ENCODE measurements around the gene MEGF11.

The MEGF11 gene

DNA sequence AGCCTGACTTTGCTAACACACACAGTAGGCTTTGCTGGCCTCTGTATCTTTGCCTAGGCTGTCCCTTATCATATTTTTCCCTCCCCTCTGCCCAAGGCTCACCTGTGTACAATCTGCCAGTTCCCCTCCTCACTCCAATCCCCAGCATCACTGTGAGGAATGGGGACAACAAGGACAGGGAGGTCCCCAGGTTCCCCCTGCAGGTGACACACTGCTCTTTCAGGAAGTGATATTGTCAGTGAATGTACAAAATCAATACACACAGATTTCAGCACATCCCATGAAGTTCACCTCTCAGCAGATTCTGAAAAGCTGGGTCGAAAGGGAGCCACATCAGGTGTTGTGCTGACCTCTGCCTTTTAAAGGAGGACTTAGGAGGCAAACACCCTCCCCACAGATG lies 206.8 kb downstream of the MEGF11 start:
- Histone ChIP-seq H3K27ac (no peak overlapping the region), H3K4me3 (no peak overlapping the region)

DNA sequence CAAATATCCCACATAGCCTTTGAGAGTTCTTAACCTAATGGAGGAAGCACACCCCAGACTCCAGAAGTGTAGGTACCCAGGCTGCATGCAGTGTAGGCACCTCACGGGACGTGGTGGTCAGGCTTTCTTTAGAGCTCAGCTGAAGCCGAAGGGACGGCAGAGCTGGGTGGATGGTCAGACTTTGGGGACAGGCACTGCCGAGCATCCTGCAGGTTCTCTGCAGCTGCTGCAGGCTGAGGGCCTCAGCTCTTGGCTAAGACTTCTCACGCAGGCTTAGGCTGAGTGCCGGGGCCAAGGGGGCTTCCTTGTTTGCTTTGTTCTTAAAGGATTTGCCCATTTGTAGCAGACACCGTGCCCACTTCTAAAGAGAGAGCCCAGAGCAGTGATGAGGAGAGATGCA lies 207.2 kb downstream of the MEGF11 start:
- Histone ChIP-seq H3K4me3 (no peak overlapping the region), H3K27ac (no peak overlapping the region)

DNA sequence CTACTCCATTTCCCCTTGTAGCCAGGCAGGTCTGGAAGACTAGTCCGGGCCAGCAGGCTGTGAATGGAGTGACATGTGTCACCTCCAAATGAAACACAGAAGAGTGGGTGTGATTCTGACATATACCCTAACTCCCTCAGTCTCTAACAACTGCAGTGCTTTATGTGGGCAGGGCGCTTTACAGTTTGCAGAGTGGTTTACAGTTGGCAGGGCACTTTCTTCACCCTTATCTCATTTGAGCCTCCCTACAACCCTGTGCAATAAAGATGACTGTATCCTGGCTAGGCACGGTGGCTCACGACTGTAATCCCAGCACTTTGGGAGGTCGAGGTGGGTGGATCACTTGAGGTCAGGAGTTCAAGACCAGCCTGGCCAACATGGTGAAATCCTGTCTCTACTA lies 208.0 kb downstream of the MEGF11 start:
- Histone ChIP-seq H3K4me3 (no peak overlapping the region), H3K27ac (no peak overlapping the region)

DNA sequence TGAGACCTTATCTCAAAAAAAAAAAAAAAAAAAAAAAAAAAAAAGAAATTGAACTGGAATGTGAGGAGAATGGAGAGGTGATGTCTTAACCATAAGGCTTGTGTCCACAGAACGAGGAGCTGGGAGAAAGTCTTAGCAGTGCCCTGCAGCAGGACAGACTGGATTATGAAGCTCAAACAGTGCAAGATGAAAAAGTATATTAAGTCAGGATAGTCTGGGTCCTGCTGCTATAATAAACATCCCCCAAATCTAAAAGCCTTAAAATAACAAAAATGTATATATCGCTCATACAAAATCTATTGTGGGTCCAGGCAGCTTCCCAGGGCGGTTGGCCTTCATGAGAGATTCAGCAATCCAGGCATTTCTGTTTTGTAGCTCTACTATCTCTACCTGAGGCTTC lies 208.7 kb downstream of the MEGF11 start:
- no peak overlapping the region for H3K27ac ChIP-seq
- no peak overlapping the region for H3K4me3 ChIP-seq

DNA sequence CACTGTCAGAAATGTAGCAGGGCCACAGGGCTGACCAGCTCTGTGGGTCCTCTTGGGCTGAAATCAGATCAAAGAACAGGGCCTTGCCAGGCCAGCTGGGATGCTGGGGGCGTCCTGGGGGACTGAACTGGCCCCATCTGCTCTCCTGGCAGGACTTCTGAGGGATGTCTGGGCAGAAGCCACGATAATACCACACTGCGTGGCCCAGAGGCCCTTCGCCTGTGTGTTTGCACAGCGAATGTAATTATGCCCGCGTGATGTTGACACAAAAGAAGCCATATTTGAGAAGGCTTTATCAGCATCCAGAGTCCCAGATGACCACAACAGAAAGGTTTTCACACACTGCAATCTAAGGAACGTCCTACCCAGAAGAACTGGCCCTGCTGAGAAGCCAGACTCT lies 210.3 kb downstream of the MEGF11 start:
- Histone ChIP-seq H3K27ac (no peak overlapping the region), H3K4me3 (no peak overlapping the region)

DNA sequence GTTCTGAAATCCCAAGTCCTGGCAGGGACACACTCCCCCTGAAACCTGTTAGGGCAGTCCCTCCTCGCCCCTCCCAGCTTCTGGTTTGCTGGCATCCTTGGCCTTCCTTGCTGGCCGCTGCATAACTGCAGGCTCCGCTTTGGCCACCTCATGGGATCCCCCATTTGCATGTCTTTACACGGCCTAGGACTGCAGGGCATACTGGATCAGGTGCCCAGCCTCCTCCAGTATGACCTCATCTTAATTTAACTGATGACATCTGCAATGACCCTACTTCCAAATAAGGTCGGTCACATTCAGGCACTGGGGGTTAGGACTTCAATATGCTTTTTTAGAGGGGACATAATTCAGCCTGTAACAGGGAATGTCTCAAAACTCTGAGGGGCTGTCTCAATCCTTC lies 210.9 kb downstream of the MEGF11 start:
- no peak overlapping the region for H3K4me3 ChIP-seq
- H3K27ac ChIP-seq: no peak overlapping the region

DNA sequence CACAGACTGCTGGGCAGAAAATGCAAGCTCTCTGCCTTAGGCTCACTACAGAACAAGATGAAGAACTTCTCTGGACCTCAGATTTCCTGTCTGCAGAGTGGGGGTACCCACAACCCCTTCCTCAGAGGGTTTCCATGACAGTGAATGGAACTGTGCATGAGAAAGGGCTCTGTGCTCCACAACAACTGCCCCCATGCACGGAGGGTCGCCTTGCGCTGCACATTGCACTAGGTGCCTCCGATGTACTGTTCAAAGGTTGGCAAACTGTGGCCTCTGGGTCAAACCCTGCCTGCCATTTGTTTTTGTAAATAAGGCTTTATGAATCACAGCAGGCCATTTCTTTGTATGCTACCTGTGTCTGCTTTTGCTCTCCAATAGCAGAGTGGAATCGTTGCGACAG lies 212.3 kb downstream of the MEGF11 start:
- no peak overlapping the region for H3K4me3 ChIP-seq
- no peak overlapping the region for H3K27ac ChIP-seq

DNA sequence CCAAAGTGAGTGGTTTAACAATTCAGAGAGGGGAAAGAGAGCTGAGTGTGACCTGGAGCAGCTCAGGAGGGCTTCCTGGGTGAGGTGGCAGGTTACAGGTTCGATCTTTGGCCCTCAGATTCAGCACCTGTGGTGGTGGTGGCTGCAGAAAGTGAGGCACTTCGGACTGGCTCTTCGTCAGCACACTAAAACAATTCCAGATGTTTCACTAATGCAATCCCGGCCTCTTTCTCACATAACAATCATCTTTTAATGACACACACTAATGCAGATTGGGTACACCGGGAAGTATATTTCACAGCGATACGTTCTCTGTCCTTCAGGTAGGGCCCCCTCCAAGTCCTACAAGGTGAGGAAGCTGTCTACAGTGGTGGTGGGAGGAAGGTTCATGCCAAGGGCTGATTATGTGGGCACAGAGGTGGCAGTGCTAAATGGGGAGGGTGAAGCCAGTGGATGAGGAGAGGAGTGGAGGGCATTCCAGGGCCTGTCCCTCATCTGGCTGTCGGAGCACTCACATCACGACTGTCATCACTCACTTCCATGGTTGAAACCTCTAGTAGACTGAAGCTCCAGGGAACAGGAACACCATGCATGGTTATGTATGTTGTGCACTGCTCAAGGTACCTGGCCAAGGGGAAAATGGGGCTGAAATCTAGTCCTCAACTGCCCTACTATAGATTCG lies 213.2 kb downstream of the MEGF11 start:
- Histone ChIP-seq H3K4me3 (no peak overlapping the region), H3K27ac (no peak overlapping the region)

DNA sequence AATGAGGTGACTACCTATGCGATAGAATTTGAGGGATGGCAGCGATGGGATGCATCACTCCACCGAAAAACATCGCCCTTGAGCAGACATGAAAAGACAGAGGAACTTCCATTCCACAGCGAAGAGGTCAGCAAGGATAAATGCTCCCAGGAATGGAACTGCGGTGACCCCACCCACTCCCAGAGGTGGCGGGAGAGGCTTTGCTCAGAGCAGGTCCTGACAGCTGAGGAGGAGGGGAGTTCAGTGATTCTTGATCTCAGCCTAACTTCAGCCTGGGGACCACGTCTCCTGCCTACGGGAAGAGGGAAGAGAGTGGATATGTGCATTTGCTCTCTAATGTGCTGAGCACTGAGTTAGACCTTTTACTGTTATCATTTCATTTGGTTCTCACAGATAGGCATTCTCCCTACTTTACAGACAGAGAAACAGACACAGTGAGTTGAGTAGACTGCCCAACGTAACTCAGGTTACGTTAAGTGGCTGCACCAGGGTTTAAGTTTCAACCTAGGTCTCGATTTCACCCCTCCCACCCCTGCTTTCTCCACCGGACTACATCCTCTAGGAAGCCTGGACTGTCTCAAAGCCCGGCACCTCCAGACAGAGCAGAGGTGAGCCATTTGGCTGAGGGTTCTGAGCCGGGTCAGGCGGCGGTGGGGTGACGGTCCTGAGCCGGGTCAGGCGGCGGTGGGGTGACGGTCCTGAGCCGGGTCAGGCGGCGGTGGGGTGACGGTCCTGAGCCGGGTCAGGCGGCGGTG lies 214.3 kb downstream of the MEGF11 start:
- Histone ChIP-seq H3K4me3 (no peak overlapping the region), H3K27ac (no peak overlapping the region)

DNA sequence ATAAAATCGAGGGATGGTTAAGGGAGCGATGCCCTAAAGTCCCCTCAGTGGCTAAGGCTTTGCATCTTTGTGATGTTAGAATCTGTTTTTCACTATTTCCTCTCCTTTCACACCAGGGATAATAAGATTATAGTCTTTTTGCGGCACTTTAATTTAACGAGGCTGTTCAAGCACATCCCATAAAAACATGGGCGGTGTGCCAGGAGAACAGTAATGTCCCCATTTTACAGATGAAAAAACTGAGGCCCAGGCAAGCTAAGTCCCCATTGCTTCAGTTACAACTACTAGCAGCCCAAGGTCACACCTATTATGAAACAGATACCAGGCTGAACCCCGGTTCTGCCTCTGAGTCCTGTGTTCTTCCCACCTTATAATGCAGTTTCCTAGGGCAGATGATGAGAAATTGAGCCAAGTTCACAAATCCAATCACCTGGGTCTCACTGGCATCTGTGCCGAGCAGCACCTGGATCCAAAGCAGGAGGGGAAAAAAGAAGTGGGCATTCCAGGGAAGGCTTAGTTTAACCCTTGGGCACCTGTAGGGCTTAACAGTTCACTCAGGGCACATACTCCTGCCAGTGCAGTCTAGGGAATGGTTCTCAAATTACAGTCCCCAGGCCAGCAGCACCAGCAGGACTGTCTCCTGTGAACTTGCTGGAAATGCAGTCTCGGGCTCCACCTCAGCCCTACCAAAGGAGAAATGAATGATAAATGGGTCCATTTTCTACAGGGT lies 215.0 kb downstream of the MEGF11 start:
- H3K4me3 ChIP-seq: no peak overlapping the region

DNA sequence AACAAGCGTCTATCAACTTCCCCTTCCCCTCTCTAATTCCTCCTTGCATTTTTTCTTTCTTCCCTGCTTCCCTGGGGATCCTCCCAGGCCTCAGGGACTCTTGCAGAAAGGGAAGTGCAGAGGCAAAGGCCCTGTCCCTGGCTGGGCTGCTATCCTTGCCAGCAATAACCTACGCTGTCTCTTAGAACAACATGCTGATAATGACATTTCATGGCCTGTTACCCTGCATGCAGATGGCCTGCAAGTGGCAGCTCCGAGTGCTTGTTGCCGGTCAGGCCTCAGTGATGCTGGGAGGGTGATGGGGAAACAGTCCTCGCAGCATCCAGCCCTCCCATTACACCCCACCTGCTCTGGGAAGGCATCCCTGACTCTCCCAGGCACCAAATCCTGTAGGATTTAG lies 216.7 kb downstream of the MEGF11 start:
- no peak overlapping the region for H3K4me3 ChIP-seq
- H3K27ac ChIP-seq: no peak overlapping the region

More for the DNA sequence above, 215.0 kb downstream of the MEGF11 start:
- H3K27ac ChIP-seq: no peak overlapping the region

DNA sequence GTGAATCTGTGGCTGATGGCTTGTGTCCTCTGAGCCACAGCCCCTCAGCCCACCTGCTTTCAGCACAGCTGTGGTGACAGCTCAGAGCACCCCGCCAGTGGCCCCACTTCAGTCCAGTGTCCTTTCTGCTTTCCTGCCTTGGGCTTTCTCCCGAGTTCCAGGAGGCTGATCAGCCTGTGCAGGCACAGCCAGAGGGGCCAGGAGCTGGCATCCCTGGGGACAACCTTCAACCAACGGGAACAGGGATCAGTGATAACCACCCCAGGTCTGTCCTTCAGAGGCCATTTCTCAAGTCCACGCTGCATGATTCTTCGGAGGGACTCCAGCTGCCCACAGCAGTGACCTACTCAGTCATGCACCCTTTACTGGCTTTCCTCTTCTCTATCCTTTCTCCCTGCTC lies 217.6 kb downstream of the MEGF11 start:
- H3K27ac ChIP-seq: no peak overlapping the region
- no peak overlapping the region for H3K4me3 ChIP-seq

DNA sequence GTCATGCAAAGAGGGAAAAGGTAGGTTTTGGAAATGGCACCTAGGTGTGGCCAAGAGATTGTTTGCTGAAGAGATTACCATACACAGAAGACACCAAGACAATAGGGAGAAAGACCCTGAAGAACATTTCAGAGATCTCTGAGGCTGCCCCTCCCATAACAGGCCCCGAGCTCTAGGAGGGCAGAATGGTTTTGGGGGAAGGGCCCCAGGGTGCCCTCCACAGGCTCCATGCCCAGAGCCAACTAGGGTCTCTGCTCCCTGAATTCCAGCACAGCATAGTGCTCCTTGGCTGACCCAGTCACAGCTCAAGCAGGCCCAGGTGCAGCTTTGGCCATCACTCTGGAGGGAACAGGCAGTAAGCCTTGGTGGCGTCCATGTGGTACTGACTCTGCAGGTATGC lies 220.4 kb downstream of the MEGF11 start:
- Histone ChIP-seq H3K4me3 (no peak overlapping the region), H3K27ac (no peak overlapping the region)

DNA sequence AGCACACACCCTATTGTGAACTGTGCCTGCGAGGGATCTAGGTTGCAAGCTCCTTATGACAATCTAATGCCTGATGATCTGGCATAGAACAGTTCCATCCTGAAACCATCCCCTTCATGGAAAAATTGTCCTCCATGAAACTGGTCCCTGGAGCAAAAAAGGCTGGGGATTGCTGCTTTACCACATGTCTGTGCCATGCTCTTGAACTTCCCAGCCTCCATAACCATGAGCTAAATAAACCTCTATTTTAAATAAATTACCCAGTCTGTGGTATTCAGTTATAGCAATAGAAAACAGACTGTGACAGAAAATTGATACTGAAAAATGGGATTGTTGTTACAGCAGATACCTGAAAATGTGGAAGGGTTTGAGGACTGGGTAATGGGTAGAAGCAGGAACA lies 221.5 kb downstream of the MEGF11 start:
- Histone ChIP-seq H3K4me3 (no peak overlapping the region), H3K27ac (no peak overlapping the region)

DNA sequence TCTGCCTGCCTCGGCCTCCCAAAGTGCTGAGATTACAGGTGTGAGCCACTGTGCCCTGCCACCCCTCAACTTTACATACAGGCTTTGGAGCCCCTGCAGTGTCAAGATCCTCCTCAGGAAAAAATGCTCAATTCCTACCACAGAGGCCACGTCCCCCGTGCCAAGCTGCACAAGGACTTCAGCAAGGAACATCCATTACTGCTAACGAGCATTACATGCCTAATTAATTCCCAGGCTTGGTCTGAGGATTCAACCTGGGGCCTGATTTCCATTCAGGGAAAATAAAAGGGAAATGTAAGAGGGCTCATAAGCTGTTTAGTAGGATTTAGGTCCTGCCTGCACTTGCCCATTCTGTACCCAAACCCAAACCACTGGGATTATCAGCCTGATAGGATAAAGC lies 222.9 kb downstream of the MEGF11 start:
- Histone ChIP-seq H3K4me3 (no peak overlapping the region), H3K27ac (no peak overlapping the region)

DNA sequence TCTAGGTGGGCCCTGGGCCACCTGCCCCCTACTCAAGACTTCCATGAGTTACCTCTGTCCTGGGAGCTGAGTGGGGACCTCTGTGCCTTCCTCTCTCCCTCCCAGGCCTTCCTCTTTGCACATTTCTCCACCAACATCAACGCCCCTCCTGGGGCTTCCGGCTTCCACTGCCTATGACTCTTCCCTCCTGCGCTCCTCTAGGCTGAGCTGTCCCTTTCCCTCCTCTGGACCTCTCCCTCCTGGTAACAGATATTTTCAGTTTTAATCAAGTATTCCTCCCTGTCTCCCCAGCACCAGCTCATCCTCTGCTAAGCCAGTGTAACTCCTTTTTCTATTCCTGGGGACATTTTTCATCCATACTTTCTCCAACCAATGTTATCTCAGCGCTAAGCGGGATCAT lies 223.9 kb downstream of the MEGF11 start:
- no peak overlapping the region for H3K4me3 ChIP-seq
- H3K27ac ChIP-seq: no peak overlapping the region

DNA sequence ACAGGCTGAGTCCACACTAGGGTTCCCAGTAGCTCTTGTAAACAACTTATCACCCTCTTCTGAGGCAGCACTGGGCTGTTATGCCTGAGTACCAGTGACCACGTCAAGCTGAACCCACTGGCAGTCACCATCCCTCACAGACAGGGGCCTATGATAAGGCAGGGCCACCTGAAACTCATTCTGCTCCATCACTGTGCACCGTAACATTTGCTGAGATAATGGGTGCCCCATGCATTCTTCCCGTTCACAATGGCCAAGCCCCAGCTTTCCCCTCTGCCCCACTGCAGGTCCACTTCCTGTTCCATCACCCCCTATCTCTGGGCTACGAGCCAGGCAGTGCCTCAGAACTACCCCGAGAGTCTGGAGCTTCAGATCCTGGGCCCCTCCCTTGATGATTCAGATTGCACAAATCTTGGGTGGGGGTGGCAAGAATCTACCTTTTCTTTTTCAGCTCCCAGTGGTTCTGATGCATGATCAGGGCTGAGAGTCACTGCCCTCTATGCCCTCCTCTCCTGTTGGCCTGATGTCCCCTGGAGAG lies 226.2 kb downstream of the MEGF11 start:
- H3K27ac ChIP-seq: no peak overlapping the region

DNA sequence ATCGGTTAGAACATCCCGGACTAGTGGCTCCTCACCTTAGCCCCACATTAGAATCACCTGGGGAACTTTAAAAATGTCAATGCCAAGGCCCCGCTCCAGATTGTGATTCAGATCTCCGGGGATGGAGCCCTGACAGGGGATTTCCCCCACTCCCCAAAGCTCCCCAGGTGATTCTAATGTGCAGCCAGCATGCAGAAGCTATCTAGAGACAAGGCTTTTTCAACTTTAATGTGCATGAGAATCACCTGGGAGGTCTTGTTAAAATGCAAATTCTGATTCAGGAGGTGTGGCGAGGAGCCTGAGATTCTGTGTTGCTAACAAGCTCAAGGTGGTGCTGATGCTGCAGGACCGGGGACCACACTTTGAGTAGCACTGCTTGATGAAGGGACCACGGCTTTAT lies 227.6 kb downstream of the MEGF11 start:
- H3K4me3 ChIP-seq: no peak overlapping the region

More for the DNA sequence above, 226.2 kb downstream of the MEGF11 start:
- H3K4me3 ChIP-seq: no peak overlapping the region

DNA sequence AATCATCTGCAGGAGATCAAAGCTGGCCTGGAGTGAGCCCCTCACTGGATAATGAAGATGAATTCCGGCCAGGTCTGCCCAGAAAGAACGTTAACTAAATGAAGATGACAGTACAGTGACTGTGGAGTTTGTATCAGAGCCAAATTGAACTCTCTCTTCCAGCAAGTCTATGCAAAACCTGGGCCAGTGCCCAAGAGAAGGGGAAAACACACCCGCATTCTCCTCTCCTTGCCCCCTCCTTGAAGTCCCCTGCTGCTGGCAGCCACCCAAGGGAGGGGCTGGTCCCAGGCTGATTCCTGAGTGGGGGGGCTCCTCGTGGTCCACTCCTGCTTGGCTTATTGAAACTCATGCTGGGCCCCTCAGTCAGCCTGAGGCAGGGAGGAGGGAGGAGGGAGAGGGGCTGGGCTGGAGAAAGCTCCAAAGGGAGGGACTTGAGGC lies 228.5 kb downstream of the MEGF11 start:
- no peak overlapping the region for H3K27ac ChIP-seq

More for the DNA sequence above, 227.6 kb downstream of the MEGF11 start:
- no peak overlapping the region for H3K27ac ChIP-seq

DNA sequence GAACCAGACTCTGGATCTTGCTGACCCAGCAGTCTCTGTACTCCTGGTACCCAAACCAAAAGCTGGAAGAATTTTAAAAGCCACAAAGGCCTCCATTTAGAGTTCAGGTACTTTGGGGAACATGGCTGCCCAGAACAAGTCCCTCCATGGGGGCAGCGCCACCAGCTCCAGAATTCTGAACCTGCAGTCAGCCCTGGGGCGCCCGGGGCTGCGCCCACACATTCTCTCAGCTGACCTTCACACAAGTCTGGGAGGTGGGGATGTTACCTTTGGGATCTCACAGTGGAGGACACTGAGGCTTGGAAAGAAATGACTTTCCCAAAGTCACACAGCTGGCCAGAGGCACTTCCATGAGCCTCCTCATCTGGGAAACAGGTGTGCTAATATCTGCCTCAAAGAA lies 229.4 kb downstream of the MEGF11 start:
- Histone ChIP-seq H3K4me3 (no peak overlapping the region), H3K27ac (no peak overlapping the region)

More for the DNA sequence above, 228.5 kb downstream of the MEGF11 start:
- no peak overlapping the region for H3K4me3 ChIP-seq
